DND-41 (cell line): Measurements from ENCODE around the gene SMIM9.
"Not testable (repeated sequence)": the region's sequence is repeated elsewhere in the genome, so short reads cannot be mapped to it uniquely, and the experiment has no call there.

Experiments
- ATAC-seq: fragments of 200-7000 bp; cut with Tn5 transposase; 3 replicates; pipeline ENCODE4 v1.9.1; 2021; ENCODE audit warnings: low read depth; ENCODE audit not compliant: insufficient read depth
- DNase-seq: peaks from one replicate; pipeline ENCODE4 v3.0.0-alpha.2; 2020
- H2AFZ ChIP-seq: 2 replicates; pipeline ENCODE4 v1.6.0; 2012; ENCODE audit warnings: low read depth, low read length
- H3K27ac ChIP-seq: 2 replicates; pipeline ENCODE4 v1.5.1; 2012; ENCODE audit warnings: low read length, inconsistent platforms
- H3K27me3 ChIP-seq: fragments of 200-600 bp; sonication (generic); 2 replicates; pipeline ENCODE4 v1.6.0; 2012; ENCODE audit warnings: low read length, mild to moderate bottlenecking, inconsistent platforms; ENCODE audit not compliant: insufficient read depth, poor library complexity
- H3K36me3 ChIP-seq: 2 replicates; pipeline ENCODE4 v1.5.1; 2012; ENCODE audit warnings: low read length, inconsistent platforms; ENCODE audit not compliant: insufficient read depth
- H3K4me1 ChIP-seq: 2 replicates; pipeline ENCODE4 v1.5.1; 2012; ENCODE audit warnings: mild to moderate bottlenecking, low read length; ENCODE audit not compliant: insufficient read depth
- H3K4me2 ChIP-seq: 2 replicates; pipeline ENCODE4 v1.6.0; 2012; ENCODE audit warnings: mild to moderate bottlenecking, moderate library complexity, low read length, inconsistent platforms; ENCODE audit not compliant: insufficient read depth
- H3K4me3 ChIP-seq, 2 experiments: fragments of 200-600 bp in 1 of 2; shearing (Covaris generic) in 1 of 2; 2 replicates each; pipeline ENCODE4 v1.5.1; 2012 to 2016; ENCODE audit warnings: inconsistent platforms in 2 of 2, low read length in 2 of 2, mild to moderate bottlenecking in 2 of 2, low read depth in 1 of 2, moderate library complexity in 1 of 2
- H3K79me2 ChIP-seq: 2 replicates; pipeline ENCODE4 v1.6.0; 2012; ENCODE audit warnings: low read length, inconsistent platforms; ENCODE audit not compliant: insufficient read depth
- H3K9ac ChIP-seq: 2 replicates; pipeline ENCODE4 v1.6.0; 2012; ENCODE audit warnings: low read depth, mild to moderate bottlenecking, inconsistent platforms, low read length, moderate library complexity
- H3K9me3 ChIP-seq: 2 replicates; pipeline ENCODE4 v1.5.1; 2012; ENCODE audit warnings: low read length, moderate library complexity, mild to moderate bottlenecking, inconsistent platforms; ENCODE audit not compliant: insufficient read depth, severe bottlenecking
- H4K20me1 ChIP-seq: 2 replicates; pipeline ENCODE4 v1.6.0; 2012; ENCODE audit warnings: low read length; ENCODE audit not compliant: insufficient read depth
- CTCF ChIP-seq: IDR thresholded peaks from 2 replicates; pipeline ENCODE4 v1.5.1; 2012; ENCODE audit warnings: borderline replicate concordance, low read length, moderate library complexity, mild to moderate bottlenecking; ENCODE audit not compliant: poor library complexity, severe bottlenecking; ENCODE audit errors: extremely low read depth
- EZH2 ChIP-seq: IDR thresholded peaks from 3 replicates; pipeline ENCODE4 v1.6.1; 2012; ENCODE audit warnings: borderline replicate concordance, low read depth, mild to moderate bottlenecking, moderate library complexity, low read length, inconsistent platforms; ENCODE audit not compliant: severe bottlenecking

Gene SMIM9

GRCh38 chrX:154834562-154834961 lies at the start of gene SMIM9:
TSS of gene SMIM9 (minus strand) at chrX:154834662. CDS start at chrX:154830856, 3,806 bp downstream.
- no peaks in the 10 kb centered on the region for H3K9me3 ChIP-seq
- H3K4me3 ChIP-seq, result no peak within 1 kb of the TSS
- TF ChIP-seq CTCF, result no peak
- H3K9ac ChIP-seq, result no peak within 1 kb of the TSS
- H2AFZ ChIP-seq, result no peak within 1 kb of the TSS
- no peak within 1 kb of the TSS for H3K27ac ChIP-seq
- no peak within 1 kb of the TSS for H3K4me2 ChIP-seq
- H4K20me1 ChIP-seq, result no peaks in the 10 kb centered on the region
- H3K36me3 ChIP-seq, result no peaks in the 10 kb centered on the region
- ATAC-seq (no peak), DNase-seq (no peak)
- no peaks in the 10 kb centered on the region for H3K27me3 ChIP-seq
- H3K4me1 ChIP-seq, result 0 out of 2 replicates have a peak, but pooled peaks cover 2% of the 10 kb centered on the region
- H3K79me2 ChIP-seq, result no peaks in the 10 kb centered on the region

- not testable (repeated sequence) for ATAC-seq, H3K79me2 ChIP-seq, H3K27me3 ChIP-seq, H3K4me2 ChIP-seq, H3K9me3 ChIP-seq, H4K20me1 ChIP-seq, H3K4me3 ChIP-seq, H2AFZ ChIP-seq, H3K9ac ChIP-seq, H3K36me3 ChIP-seq, H3K4me1 ChIP-seq, DNase-seq, H3K27ac ChIP-seq
Observed at GRCh38 chrX:154884069-154884468, 49.6 kb upstream of the SMIM9 start.

GRCh38 chrX:154873329-154873728 lies 38.9 kb upstream of the SMIM9 start:
- H2AFZ ChIP-seq, result no peak overlapping the region
- no peak overlapping the region for H3K27ac ChIP-seq
- no peak for ATAC-seq
- H4K20me1 ChIP-seq, result no peaks in the 10 kb centered on the region
- no peak overlapping the region for H3K9ac ChIP-seq
- no peak overlapping the region for H3K4me2 ChIP-seq
- no peaks in the 10 kb centered on the region for H3K79me2 ChIP-seq
- no peaks in the 10 kb centered on the region for H3K4me1 ChIP-seq
- no peaks in the 10 kb centered on the region for H3K27me3 ChIP-seq
- H3K36me3 ChIP-seq, result no peaks in the 10 kb centered on the region
- no peaks in the 10 kb centered on the region for H3K9me3 ChIP-seq
- no peak overlapping the region for H3K4me3 ChIP-seq
- DNase-seq, result no peak
- TF ChIP-seq CTCF (no peak), EZH2 (no peak)

- not testable (repeated sequence) for H3K9me3 ChIP-seq, H3K9ac ChIP-seq, DNase-seq, H2AFZ ChIP-seq, H4K20me1 ChIP-seq, H3K27me3 ChIP-seq, ATAC-seq, H3K36me3 ChIP-seq, H3K4me2 ChIP-seq, H3K4me1 ChIP-seq, H3K27ac ChIP-seq, H3K4me3 ChIP-seq, H3K79me2 ChIP-seq
Observed at GRCh38 chrX:154868522-154868921, 34.1 kb upstream of the SMIM9 start.
